GM21447 (cell line): Measurements from ENCODE around the gene IL12RB2.

Source experiments
- ATAC-seq: cut with Tn5 transposase; IDR thresholded peaks from one replicate; pipeline ENCODE4 v1.9.1; 2021; ENCODE audit not compliant: unreplicated experiment

The IL12RB2 gene

GRCh38 chr1:67307251-67308060 lies at the start of gene IL12RB2:
Gene IL12RB2 (plus strand): TSS chr1:67307873. CDS start chr1:67320369, 12,496 bp downstream.
- ATAC-seq, result peak; percentile 48

GRCh38 chr1:67261680-67262079 lies 46.0 kb upstream of the IL12RB2 start:
- ATAC-seq, result no peak

- no peak for ATAC-seq
Measured at GRCh38 chr1:67262735-67263134, 44.9 kb upstream of the IL12RB2 start.

GRCh38 chr1:67264152-67264551 lies 43.5 kb upstream of the IL12RB2 start:
- ATAC-seq, result no peak

GRCh38 chr1:67264899-67265298 lies 42.8 kb upstream of the IL12RB2 start:
- peak; percentile 71 for ATAC-seq

- ATAC-seq, result no peak
Measured at GRCh38 chr1:67269061-67269460, 38.6 kb upstream of the IL12RB2 start.

GRCh38 chr1:67270541-67270940 lies 37.1 kb upstream of the IL12RB2 start:
- ATAC-seq, result no peak

- no peak for ATAC-seq
Measured at GRCh38 chr1:67273591-67273990, 34.1 kb upstream of the IL12RB2 start.

- peak; percentile 60 for ATAC-seq
Measured at GRCh38 chr1:67274623-67275325, 32.9 kb upstream of the IL12RB2 start.

- ATAC-seq, result no peak
Measured at GRCh38 chr1:67280696-67281095, 27.0 kb upstream of the IL12RB2 start.

GRCh38 chr1:67281244-67281643 lies 26.4 kb upstream of the IL12RB2 start:
- ATAC-seq, result no peak

GRCh38 chr1:67285780-67286488 lies 21.7 kb upstream of the IL12RB2 start:
- ATAC-seq, result peak; percentile 80

- ATAC-seq, result no peak
Measured at GRCh38 chr1:67290236-67290635, 17.4 kb upstream of the IL12RB2 start.

GRCh38 chr1:67294836-67295617 lies 12.6 kb upstream of the IL12RB2 start:
- ATAC-seq, result no peak

- ATAC-seq, result no peak
Measured at GRCh38 chr1:67298762-67299161, 8.9 kb upstream of the IL12RB2 start.

GRCh38 chr1:67299296-67299695 lies 8.4 kb upstream of the IL12RB2 start:
- ATAC-seq, result no peak

- no peak for ATAC-seq
Measured at GRCh38 chr1:67300561-67300960, 7.1 kb upstream of the IL12RB2 start.

GRCh38 chr1:67304023-67304422 lies 3.6 kb upstream of the IL12RB2 start:
- ATAC-seq, result no peak

- ATAC-seq, result no peak
Measured at GRCh38 chr1:67306547-67306946, 1.1 kb upstream of the IL12RB2 start.

GRCh38 chr1:67308136-67308535 lies 463 bp downstream of the IL12RB2 start:
- no peak for ATAC-seq

- ATAC-seq, result no peak
Measured at GRCh38 chr1:67312615-67313014, 4.9 kb downstream of the IL12RB2 start.
